HEK293 (cell line): Measurements from ENCODE around the gene NCAPG.

Experiments used
- CTCF ChIA-PET: fragments of 350-600 bp; formaldehyde crosslinking; extraction: SDS; loops from one replicate; lab custom pipeline; 2021; ENCODE audit warnings: antibody characterized with exemption; lab: Yijun Ruan, JAX
- POLR2A ChIA-PET: fragments of 300-600 bp; formaldehyde crosslinking; extraction: SDS; loops from one replicate; lab custom pipeline; 2020; ENCODE audit warnings: antibody characterized with exemption, inconsistent platforms; lab: Yijun Ruan, JAX
- H3K27ac ChIP-seq: fragments of 200-500 bp; sonication (Bioruptor generic); 2 replicates; pipeline ENCODE4 v1.5.1; 2014; ENCODE audit warnings: low read depth, low read length, control low read depth, inconsistent platforms; ENCODE audit errors: extremely low read depth
- H3K36me3 ChIP-seq, 2 experiments: fragments of 200-500 bp in 1 of 2; sonication (Bioruptor generic) in 1 of 2; 1 replicate in 1 of 2; 2 replicates in 1 of 2; pipeline ENCODE4 v1.5.1; 2014 to 2017; ENCODE audit warnings: inconsistent platforms in 2 of 2, low read length in 2 of 2; ENCODE audit not compliant: control insufficient read depth in 2 of 2, insufficient read depth in 1 of 2
- H3K4me1 ChIP-seq: fragments of 200-500 bp; sonication (Bioruptor generic); 2 replicates; pipeline ENCODE4 v1.5.1; 2014; ENCODE audit warnings: mild to moderate bottlenecking, low read length, inconsistent platforms; ENCODE audit not compliant: control insufficient read depth, insufficient read depth
- H3K4me3 ChIP-seq: 2 replicates; pipeline ENCODE4 v1.5.1; 2011; ENCODE audit warnings: low read depth, mild to moderate bottlenecking, control low read depth, low read length, moderate library complexity
- H3K9me3 ChIP-seq: fragments of 200-500 bp; sonication (Bioruptor generic); 2 replicates; pipeline ENCODE4 v1.5.1; 2014; ENCODE audit warnings: low read depth, low read length, inconsistent platforms; ENCODE audit not compliant: control insufficient read depth, insufficient read depth
- KLF9 ChIP-seq: fragments of 450-650 bp; formaldehyde crosslinking; IDR thresholded peaks from 2 replicates; pipeline ENCODE4 v1.5.1; 2016; ENCODE audit warnings: missing biosample characterization, missing genetic modification characterization, low read depth
- MEIS1 ChIP-seq: sonication (generic); formaldehyde crosslinking; IDR thresholded peaks from 2 replicates; pipeline ENCODE4 v1.8.1; 2022; ENCODE audit warnings: missing genetic modification reagents, mild to moderate bottlenecking, borderline replicate concordance
- SP2 ChIP-seq: fragments of 450-650 bp; formaldehyde crosslinking; IDR thresholded peaks from 2 replicates; pipeline ENCODE4 v1.5.1; 2016; ENCODE audit warnings: missing biosample characterization, missing genetic modification characterization
- TRIM28 ChIP-seq: IDR thresholded peaks from 2 replicates; pipeline ENCODE4 v1.6.1; 2011; ENCODE audit warnings: low read length, control low read depth, borderline replicate concordance
- ZBTB1 ChIP-seq: fragments of 450-650 bp; formaldehyde crosslinking; IDR thresholded peaks from 2 replicates; pipeline ENCODE4 v1.5.1; 2016; ENCODE audit warnings: missing biosample characterization, missing genetic modification characterization
- ZBTB8A ChIP-seq: fragments of 450-650 bp; formaldehyde crosslinking; IDR thresholded peaks from 2 replicates; pipeline ENCODE4 v1.5.1; 2016; ENCODE audit warnings: missing biosample characterization, missing genetic modification characterization
- ZNF140 ChIP-seq: fragments of 450-650 bp; formaldehyde crosslinking; IDR thresholded peaks from 2 replicates; pipeline ENCODE4 v1.5.1; 2016; ENCODE audit warnings: missing biosample characterization, missing genetic modification characterization
- ZNF155 ChIP-seq: fragments of 450-650 bp; formaldehyde crosslinking; IDR thresholded peaks from 2 replicates; pipeline ENCODE4 v1.5.1; 2016; ENCODE audit warnings: missing biosample characterization, missing genetic modification characterization
- ZNF169 ChIP-seq: fragments of 450-650 bp; formaldehyde crosslinking; IDR thresholded peaks from 2 replicates; pipeline ENCODE4 v1.5.1; 2016; ENCODE audit warnings: missing biosample characterization, missing genetic modification characterization
- ZNF274 ChIP-seq, 2 experiments: fragments of 200-500 bp in 1 of 2; fragments of 450-650 bp in 1 of 2; sonication (Bioruptor generic) in 1 of 2; formaldehyde crosslinking in 1 of 2; IDR thresholded peaks; 2 replicates each; pipeline versions ENCODE4 v1.5.1 to v1.6.1; 2014 to 2016; ENCODE audit warnings: borderline replicate concordance in 1 of 2, inconsistent platforms in 1 of 2, low read length in 1 of 2, missing biosample characterization in 1 of 2, missing genetic modification characterization in 1 of 2
- ZNF404 ChIP-seq: fragments of 450-650 bp; formaldehyde crosslinking; IDR thresholded peaks from 2 replicates; pipeline ENCODE4 v1.5.1; 2017; ENCODE audit warnings: missing biosample characterization, missing genetic modification characterization
- ZNF426 ChIP-seq: fragments of 450-650 bp; formaldehyde crosslinking; IDR thresholded peaks from 2 replicates; pipeline ENCODE4 v1.5.1; 2017; ENCODE audit warnings: missing biosample characterization, missing genetic modification characterization, mild to moderate bottlenecking, inconsistent platforms, moderate library complexity
- ZNF514 ChIP-seq: fragments of 450-650 bp; formaldehyde crosslinking; IDR thresholded peaks from 2 replicates; pipeline ENCODE4 v1.5.1; 2016; ENCODE audit warnings: missing biosample characterization, missing genetic modification characterization
- ZNF621 ChIP-seq: fragments of 450-650 bp; formaldehyde crosslinking; IDR thresholded peaks from 2 replicates; pipeline ENCODE4 v1.5.1; 2017; ENCODE audit warnings: missing biosample characterization, missing genetic modification characterization
- ZNF626 ChIP-seq: fragments of 450-650 bp; sonication (Bioruptor Pico); formaldehyde crosslinking; IDR thresholded peaks from 2 replicates; pipeline ENCODE4 v1.5.1; 2018; ENCODE audit warnings: missing biosample characterization, missing genetic modification characterization, inconsistent platforms
- ZNF701 ChIP-seq: fragments of 450-650 bp; formaldehyde crosslinking; IDR thresholded peaks from 2 replicates; pipeline ENCODE4 v1.5.1; 2016; ENCODE audit warnings: missing biosample characterization, missing genetic modification characterization
- ZNF747 ChIP-seq: fragments of 450-650 bp; formaldehyde crosslinking; IDR thresholded peaks from 2 replicates; pipeline ENCODE4 v1.5.1; 2016; ENCODE audit warnings: missing biosample characterization, missing genetic modification characterization
- TF ChIP-seq, protein P1 (sequence below): fragments of 450-650 bp; formaldehyde crosslinking; IDR thresholded peaks from 2 replicates; pipeline ENCODE4 v1.5.1; 2016; ENCODE audit warnings: missing biosample characterization, missing genetic modification characterization
- TF ChIP-seq, protein P2 (sequence below): fragments of 450-650 bp; formaldehyde crosslinking; IDR thresholded peaks from 2 replicates; pipeline ENCODE4 v1.5.1; 2016; ENCODE audit warnings: missing biosample characterization, missing genetic modification characterization
- TF ChIP-seq, protein P3 (sequence below): fragments of 450-650 bp; formaldehyde crosslinking; IDR thresholded peaks from 2 replicates; pipeline ENCODE4 v1.5.1; 2016; ENCODE audit warnings: missing biosample characterization, missing genetic modification characterization
- TF ChIP-seq, protein P4 (sequence below): fragments of 450-650 bp; formaldehyde crosslinking; IDR thresholded peaks from 2 replicates; pipeline ENCODE4 v1.5.0; 2017; ENCODE audit warnings: missing biosample characterization, missing genetic modification characterization, borderline replicate concordance
- TF ChIP-seq, protein P5 (sequence below): fragments of 450-650 bp; formaldehyde crosslinking; IDR thresholded peaks from 2 replicates; pipeline ENCODE4 v1.5.1; 2016; ENCODE audit warnings: missing biosample characterization, missing genetic modification characterization
- TF ChIP-seq, protein P6 (sequence below): fragments of 450-650 bp; formaldehyde crosslinking; IDR thresholded peaks from 2 replicates; pipeline ENCODE4 v1.5.1; 2016; ENCODE audit warnings: missing biosample characterization, missing genetic modification characterization
- TF ChIP-seq, protein P7 (sequence below): fragments of 450-650 bp; formaldehyde crosslinking; IDR thresholded peaks from 2 replicates; pipeline ENCODE4; 2016; ENCODE audit warnings: missing biosample characterization, missing genetic modification characterization

The NCAPG gene

DNA sequence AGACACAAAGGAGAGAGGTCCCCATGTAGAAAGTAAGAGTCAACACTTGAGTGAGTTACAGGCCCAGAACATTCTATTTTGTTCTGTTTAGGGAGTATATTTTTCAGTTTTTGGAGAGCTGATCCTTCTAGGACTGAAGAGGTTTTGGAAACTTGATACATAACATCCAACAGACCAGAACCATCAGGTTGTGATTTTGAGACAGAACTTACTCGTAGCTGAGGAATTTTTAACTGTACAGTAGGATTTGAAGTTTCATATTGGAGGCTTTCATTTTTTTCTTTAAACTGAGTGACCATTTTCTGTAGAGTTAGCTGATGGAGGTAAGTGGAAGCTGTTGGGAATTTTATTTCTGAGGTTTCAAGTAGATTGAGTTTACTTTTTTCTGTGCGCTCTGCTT lies 73.3 kb downstream of the NCAPG start:
- no peaks in the 10 kb centered on the region for H3K9me3 ChIP-seq
- no peak overlapping the region for H3K27ac ChIP-seq
- TF ChIP-seq ZBTB1 (tag by site-specific recombination): no peak
- TF ChIP-seq, protein P1, sequence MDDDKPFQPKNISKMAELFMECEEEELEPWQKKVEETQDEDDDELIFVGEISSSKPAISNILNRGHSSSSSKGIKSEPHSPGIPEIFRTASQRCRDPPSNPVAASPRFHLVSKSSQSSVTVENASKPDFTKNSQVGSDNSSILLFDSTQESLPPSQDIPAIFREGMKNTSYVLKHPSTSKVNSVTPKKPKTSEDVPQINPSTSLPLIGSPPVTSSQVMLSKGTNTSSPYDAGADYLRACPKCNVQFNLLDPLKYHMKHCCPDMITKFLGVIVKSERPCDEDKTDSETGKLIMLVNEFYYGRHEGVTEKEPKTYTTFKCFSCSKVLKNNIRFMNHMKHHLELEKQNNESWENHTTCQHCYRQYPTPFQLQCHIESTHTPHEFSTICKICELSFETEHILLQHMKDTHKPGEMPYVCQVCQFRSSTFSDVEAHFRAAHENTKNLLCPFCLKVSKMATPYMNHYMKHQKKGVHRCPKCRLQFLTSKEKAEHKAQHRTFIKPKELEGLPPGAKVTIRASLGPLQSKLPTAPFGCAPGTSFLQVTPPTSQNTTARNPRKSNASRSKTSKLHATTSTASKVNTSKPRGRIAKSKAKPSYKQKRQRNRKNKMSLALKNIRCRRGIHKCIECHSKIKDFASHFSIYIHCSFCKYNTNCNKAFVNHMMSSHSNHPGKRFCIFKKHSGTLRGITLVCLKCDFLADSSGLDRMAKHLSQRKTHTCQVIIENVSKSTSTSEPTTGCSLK: no peak
- TF ChIP-seq ZBTB8A (tag by site-specific recombination): no peak
- TF ChIP-seq, protein P2, sequence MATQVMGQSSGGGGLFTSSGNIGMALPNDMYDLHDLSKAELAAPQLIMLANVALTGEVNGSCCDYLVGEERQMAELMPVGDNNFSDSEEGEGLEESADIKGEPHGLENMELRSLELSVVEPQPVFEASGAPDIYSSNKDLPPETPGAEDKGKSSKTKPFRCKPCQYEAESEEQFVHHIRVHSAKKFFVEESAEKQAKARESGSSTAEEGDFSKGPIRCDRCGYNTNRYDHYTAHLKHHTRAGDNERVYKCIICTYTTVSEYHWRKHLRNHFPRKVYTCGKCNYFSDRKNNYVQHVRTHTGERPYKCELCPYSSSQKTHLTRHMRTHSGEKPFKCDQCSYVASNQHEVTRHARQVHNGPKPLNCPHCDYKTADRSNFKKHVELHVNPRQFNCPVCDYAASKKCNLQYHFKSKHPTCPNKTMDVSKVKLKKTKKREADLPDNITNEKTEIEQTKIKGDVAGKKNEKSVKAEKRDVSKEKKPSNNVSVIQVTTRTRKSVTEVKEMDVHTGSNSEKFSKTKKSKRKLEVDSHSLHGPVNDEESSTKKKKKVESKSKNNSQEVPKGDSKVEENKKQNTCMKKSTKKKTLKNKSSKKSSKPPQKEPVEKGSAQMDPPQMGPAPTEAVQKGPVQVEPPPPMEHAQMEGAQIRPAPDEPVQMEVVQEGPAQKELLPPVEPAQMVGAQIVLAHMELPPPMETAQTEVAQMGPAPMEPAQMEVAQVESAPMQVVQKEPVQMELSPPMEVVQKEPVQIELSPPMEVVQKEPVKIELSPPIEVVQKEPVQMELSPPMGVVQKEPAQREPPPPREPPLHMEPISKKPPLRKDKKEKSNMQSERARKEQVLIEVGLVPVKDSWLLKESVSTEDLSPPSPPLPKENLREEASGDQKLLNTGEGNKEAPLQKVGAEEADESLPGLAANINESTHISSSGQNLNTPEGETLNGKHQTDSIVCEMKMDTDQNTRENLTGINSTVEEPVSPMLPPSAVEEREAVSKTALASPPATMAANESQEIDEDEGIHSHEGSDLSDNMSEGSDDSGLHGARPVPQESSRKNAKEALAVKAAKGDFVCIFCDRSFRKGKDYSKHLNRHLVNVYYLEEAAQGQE: no peak
- TF ChIP-seq ZNF747 (tag by site-specific recombination): no peak
- no peak for TF ChIP-seq KLF9 (tag by site-specific recombination)
- no peak for TF ChIP-seq SP2 (tag by site-specific recombination)
- TF ChIP-seq TRIM28: no peak
- H3K4me3 ChIP-seq: no peak overlapping the region
- ChIA-PET CTCF (no interaction called here), POLR2A (no interaction called here)
- H3K4me1 ChIP-seq: no peaks in the 10 kb centered on the region
- H3K36me3 ChIP-seq: no peaks in the 10 kb centered on the region

DNA sequence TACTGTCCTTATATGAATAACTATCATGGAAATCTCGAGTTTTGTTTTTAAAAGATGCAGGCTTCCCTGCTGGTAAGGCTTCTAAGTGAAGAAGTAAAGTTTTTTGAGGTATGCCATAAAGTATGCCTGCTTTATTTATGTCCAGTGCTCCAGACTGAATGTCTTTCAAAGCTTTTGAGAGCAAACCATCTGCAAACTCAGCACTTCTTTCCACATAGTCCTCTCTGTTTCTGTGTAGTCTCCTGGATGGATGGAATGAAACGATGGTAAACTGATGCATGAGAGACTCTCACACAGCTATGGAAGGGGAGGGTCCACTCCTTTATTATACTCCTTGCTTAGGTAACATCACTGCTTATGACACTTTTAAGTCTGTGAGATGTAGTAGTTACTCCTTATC lies 73.7 kb downstream of the NCAPG start:
- no peak overlapping the region for H3K27ac ChIP-seq
- ChIA-PET CTCF (no interaction called here), POLR2A (no interaction called here)
- no peaks in the 10 kb centered on the region for H3K36me3 ChIP-seq
- no peaks in the 10 kb centered on the region for H3K9me3 ChIP-seq
- H3K4me1 ChIP-seq: no peaks in the 10 kb centered on the region
- H3K4me3 ChIP-seq: no peak overlapping the region
- TF ChIP-seq ZNF626 (tag by site-specific recombination): no peak
- no peak for TF ChIP-seq ZNF274 (IDR thresholded peaks at IDR 0.05; ENCODE audit: low read length)
- TF ChIP-seq ZNF274 (tag by site-specific recombination; IDR thresholded peaks at IDR 0.05; ENCODE audit: borderline replicate concordance): no peak
- TF ChIP-seq ZNF426 (tag by site-specific recombination): no peak
- no peak for TF ChIP-seq ZNF404
- TF ChIP-seq ZNF169 (tag by site-specific recombination): no peak
- TF ChIP-seq, protein P3, sequence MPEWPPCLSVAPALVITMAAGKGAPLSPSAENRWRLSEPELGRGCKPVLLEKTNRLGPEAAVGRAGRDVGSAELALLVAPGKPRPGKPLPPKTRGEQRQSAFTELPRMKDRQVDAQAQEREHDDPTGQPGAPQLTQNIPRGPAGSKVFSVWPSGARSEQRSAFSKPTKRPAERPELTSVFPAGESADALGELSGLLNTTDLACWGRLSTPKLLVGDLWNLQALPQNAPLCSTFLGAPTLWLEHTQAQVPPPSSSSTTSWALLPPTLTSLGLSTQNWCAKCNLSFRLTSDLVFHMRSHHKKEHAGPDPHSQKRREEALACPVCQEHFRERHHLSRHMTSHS (tag by site-specific recombination): no peak
- TF ChIP-seq ZNF155: no peak
- TF ChIP-seq ZNF621: no peak
- TF ChIP-seq, protein P4, sequence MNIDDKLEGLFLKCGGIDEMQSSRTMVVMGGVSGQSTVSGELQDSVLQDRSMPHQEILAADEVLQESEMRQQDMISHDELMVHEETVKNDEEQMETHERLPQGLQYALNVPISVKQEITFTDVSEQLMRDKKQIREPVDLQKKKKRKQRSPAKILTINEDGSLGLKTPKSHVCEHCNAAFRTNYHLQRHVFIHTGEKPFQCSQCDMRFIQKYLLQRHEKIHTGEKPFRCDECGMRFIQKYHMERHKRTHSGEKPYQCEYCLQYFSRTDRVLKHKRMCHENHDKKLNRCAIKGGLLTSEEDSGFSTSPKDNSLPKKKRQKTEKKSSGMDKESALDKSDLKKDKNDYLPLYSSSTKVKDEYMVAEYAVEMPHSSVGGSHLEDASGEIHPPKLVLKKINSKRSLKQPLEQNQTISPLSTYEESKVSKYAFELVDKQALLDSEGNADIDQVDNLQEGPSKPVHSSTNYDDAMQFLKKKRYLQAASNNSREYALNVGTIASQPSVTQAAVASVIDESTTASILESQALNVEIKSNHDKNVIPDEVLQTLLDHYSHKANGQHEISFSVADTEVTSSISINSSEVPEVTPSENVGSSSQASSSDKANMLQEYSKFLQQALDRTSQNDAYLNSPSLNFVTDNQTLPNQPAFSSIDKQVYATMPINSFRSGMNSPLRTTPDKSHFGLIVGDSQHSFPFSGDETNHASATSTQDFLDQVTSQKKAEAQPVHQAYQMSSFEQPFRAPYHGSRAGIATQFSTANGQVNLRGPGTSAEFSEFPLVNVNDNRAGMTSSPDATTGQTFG (tag by site-specific recombination): no peak
- TF ChIP-seq, protein P5, sequence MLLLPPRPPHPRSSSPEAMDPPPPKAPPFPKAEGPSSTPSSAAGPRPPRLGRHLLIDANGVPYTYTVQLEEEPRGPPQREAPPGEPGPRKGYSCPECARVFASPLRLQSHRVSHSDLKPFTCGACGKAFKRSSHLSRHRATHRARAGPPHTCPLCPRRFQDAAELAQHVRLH (tag by site-specific recombination): no peak
- TF ChIP-seq ZNF514 (tag by site-specific recombination): no peak
- TF ChIP-seq ZNF701 (tag by site-specific recombination): no peak
- TF ChIP-seq, protein P6, sequence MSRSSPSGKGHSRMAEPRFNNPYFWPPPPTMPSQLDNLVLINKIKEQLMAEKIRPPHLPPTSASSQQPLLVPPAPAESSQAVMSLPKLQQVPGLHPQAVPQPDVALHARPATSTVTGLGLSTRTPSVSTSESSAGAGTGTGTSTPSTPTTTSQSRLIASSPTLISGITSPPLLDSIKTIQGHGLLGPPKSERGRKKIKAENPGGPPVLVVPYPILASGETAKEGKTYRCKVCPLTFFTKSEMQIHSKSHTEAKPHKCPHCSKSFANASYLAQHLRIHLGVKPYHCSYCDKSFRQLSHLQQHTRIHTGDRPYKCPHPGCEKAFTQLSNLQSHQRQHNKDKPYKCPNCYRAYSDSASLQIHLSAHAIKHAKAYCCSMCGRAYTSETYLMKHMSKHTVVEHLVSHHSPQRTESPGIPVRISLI (tag by site-specific recombination): no peak
- TF ChIP-seq MEIS1: no peak
- TF ChIP-seq, protein P7, sequence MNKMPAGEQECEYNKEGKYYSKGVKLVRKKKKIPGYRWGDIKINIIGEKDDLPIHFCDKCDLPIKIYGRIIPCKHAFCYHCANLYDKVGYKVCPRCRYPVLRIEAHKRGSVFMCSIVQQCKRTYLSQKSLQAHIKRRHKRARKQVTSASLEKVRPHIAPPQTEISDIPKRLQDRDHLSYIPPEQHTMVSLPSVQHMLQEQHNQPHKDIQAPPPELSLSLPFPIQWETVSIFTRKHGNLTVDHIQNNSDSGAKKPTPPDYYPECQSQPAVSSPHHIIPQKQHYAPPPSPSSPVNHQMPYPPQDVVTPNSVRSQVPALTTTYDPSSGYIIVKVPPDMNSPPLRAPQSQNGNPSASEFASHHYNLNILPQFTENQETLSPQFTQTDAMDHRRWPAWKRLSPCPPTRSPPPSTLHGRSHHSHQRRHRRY (tag by site-specific recombination): no peak
- TF ChIP-seq ZNF140 (tag by site-specific recombination): no peak
